BLaER1 treated with 17β-estradiol and CSF1 and Interleukin-3, amounts not matched to agents 10 nM and 100 nM (cell line): Measurements from ENCODE around the gene DDX1.

Experiments used
- H3K27ac ChIP-seq, 11 experiments: shearing (Covaris generic); formaldehyde crosslinking; 2 replicates each; pipeline ENCODE4 v1.8.1; 2022
- H3K27me3 ChIP-seq, 11 experiments: shearing (Covaris generic); formaldehyde crosslinking; 2 replicates each; pipeline ENCODE4 v1.8.1; 2022
- H3K36me3 ChIP-seq, 11 experiments: shearing (Covaris generic); formaldehyde crosslinking; 2 replicates each; pipeline ENCODE4 v1.8.1; 2022
- H3K4me1 ChIP-seq, 10 experiments: shearing (Covaris generic); formaldehyde crosslinking; 2 replicates each; pipeline ENCODE4 v1.8.1; 2022
- H3K4me2 ChIP-seq, 11 experiments: shearing (Covaris generic); formaldehyde crosslinking; 2 replicates each; pipeline ENCODE4 v1.8.1; 2022
- H3K4me3 ChIP-seq, 10 experiments: shearing (Covaris generic); formaldehyde crosslinking; 2 replicates each; pipeline ENCODE4 v1.8.1; 2022
- H3K9ac ChIP-seq, 11 experiments: shearing (Covaris generic); formaldehyde crosslinking; 2 replicates each; pipeline ENCODE4 v1.8.1; 2022
- H3K9me3 ChIP-seq, 11 experiments: shearing (Covaris generic); formaldehyde crosslinking; replicated peaks in 1 of 11; 2 replicates each; pipeline ENCODE4 v1.8.1; 2022
- H4K20me1 ChIP-seq, 11 experiments: shearing (Covaris generic); formaldehyde crosslinking; 2 replicates each; pipeline ENCODE4 v1.8.1; 2022
- Cebpa-rat ChIP-seq, 11 experiments: shearing (Covaris generic); IDR thresholded peaks; 2 replicates each; pipeline ENCODE4 v1.8.1; 2022

DDX1 gene

GRCh38 chr2:15648593-15649525 lies 57.2 kb downstream of the DDX1 start:
- Histone ChIP-seq H3K27me3 (no peaks in the 10 kb centered on the region), H3K4me1 (peaks cover 0 to 29% (median 16%) of the 10 kb centered on the region in 10 experiments; a peak in 16 of 20 replicates), H3K36me3 (no peaks in the 10 kb centered on the region), H3K27ac (no peak overlapping the region), H3K4me3 (no peak overlapping the region), H4K20me1 (no peaks in the 10 kb centered on the region), H3K9ac (no peak overlapping the region), H3K4me2 (peak overlapping the region in 6 of 11 experiments; percentile 42 to 75 (median 68); a peak in 11 of 22 replicates), H3K9me3 (no peaks in the 10 kb centered on the region)
- no peak for TF ChIP-seq Cebpa-rat (IDR thresholded peaks at IDR 0.05)

- Histone ChIP-seq H3K4me1 (peaks cover 0 to 29% (median 16%) of the 10 kb centered on the region in 10 experiments; a peak in 16 of 20 replicates), H3K9ac (no peak overlapping the region), H3K27me3 (no peaks in the 10 kb centered on the region), H3K9me3 (no peaks in the 10 kb centered on the region), H3K27ac (no peak overlapping the region), H3K4me2 (peak overlapping the region in 10 of 11 experiments; percentile 15 to 75 (median 60); a peak in 17 of 22 replicates), H3K36me3 (no peaks in the 10 kb centered on the region), H4K20me1 (no peaks in the 10 kb centered on the region), H3K4me3 (no peak overlapping the region)
- TF ChIP-seq Cebpa-rat (IDR thresholded peaks at IDR 0.05) = no peak
Observed at GRCh38 chr2:15649561-15650255, 58.0 kb downstream of the DDX1 start.

GRCh38 chr2:15650616-15651366 lies 59.1 kb downstream of the DDX1 start:
- Histone ChIP-seq H3K4me1 (peaks cover 0 to 29% (median 16%) of the 10 kb centered on the region in 10 experiments; a peak in 16 of 20 replicates), H3K27ac (no peak overlapping the region), H3K9me3 (no peaks in the 10 kb centered on the region), H3K4me3 (no peak overlapping the region), H3K9ac (no peak overlapping the region), H3K36me3 (no peaks in the 10 kb centered on the region), H4K20me1 (no peaks in the 10 kb centered on the region), H3K27me3 (no peaks in the 10 kb centered on the region), H3K4me2 (peak overlapping the region in 8 of 11 experiments; percentile 42 to 75 (median 68); a peak in 13 of 22 replicates)
- no peak for TF ChIP-seq Cebpa-rat (IDR thresholded peaks at IDR 0.05)

GRCh38 chr2:15651367-15651727 lies 59.7 kb downstream of the DDX1 start:
- Histone ChIP-seq H3K9ac (no peak overlapping the region), H3K36me3 (no peaks in the 10 kb centered on the region), H3K27ac (no peak overlapping the region), H3K9me3 (no peaks in the 10 kb centered on the region), H3K27me3 (no peaks in the 10 kb centered on the region), H3K4me1 (peaks cover 0 to 29% (median 16%) of the 10 kb centered on the region in 10 experiments; a peak in 16 of 20 replicates), H4K20me1 (no peaks in the 10 kb centered on the region), H3K4me2 (0 out of 22 replicates have a peak overlapping the region, but pooled peaks of 1 of the 11 experiments have one; percentile 74), H3K4me3 (no peak overlapping the region)
- no peak for TF ChIP-seq Cebpa-rat (IDR thresholded peaks at IDR 0.05)

GRCh38 chr2:15652252-15652651 lies 60.6 kb downstream of the DDX1 start:
- Histone ChIP-seq H3K36me3 (no peaks in the 10 kb centered on the region), H3K9ac (no peak overlapping the region), H3K9me3 (no peaks in the 10 kb centered on the region), H3K27me3 (no peaks in the 10 kb centered on the region), H4K20me1 (no peaks in the 10 kb centered on the region), H3K4me1 (peaks cover 2 to 29% (median 16%) of the 10 kb centered on the region in 10 experiments; a peak in 17 of 20 replicates), H3K27ac (no peak overlapping the region), H3K4me2 (no peak overlapping the region), H3K4me3 (no peak overlapping the region)
- TF ChIP-seq Cebpa-rat (IDR thresholded peaks at IDR 0.05) = no peak

GRCh38 chr2:15652801-15653200 lies 61.1 kb downstream of the DDX1 start:
- Histone ChIP-seq H3K9me3 (no peaks in the 10 kb centered on the region), H3K4me2 (no peak overlapping the region), H3K27me3 (no peaks in the 10 kb centered on the region), H3K4me3 (no peak overlapping the region), H3K4me1 (peaks cover 7 to 29% (median 16%) of the 10 kb centered on the region in 10 experiments; a peak in 18 of 20 replicates), H3K9ac (no peak overlapping the region), H4K20me1 (no peaks in the 10 kb centered on the region), H3K36me3 (no peaks in the 10 kb centered on the region), H3K27ac (no peak overlapping the region)
- no peak for TF ChIP-seq Cebpa-rat (IDR thresholded peaks at IDR 0.05)

- H3K9ac ChIP-seq = no peak overlapping the region
- no peaks in the 10 kb centered on the region for H3K27me3 ChIP-seq
- H3K27ac ChIP-seq = no peak overlapping the region
- no peak for TF ChIP-seq Cebpa-rat (IDR thresholded peaks at IDR 0.05)
- peaks cover 9 to 24% (median 16%) of the 10 kb centered on the region in 10 experiments; a peak in 18 of 20 replicates for H3K4me1 ChIP-seq
- no peaks in the 10 kb centered on the region for H3K36me3 ChIP-seq
- peaks cover 0 to 6% (median 0%) of the 10 kb centered on the region in 11 experiments; a peak in 1 of 22 replicates for H3K9me3 ChIP-seq
- no peak overlapping the region for H3K4me2 ChIP-seq
- H3K4me3 ChIP-seq = no peak overlapping the region
- no peaks in the 10 kb centered on the region for H4K20me1 ChIP-seq
Observed at GRCh38 chr2:15653806-15654726, 62.4 kb downstream of the DDX1 start.

- H3K36me3 ChIP-seq = no peaks in the 10 kb centered on the region
- no peak for TF ChIP-seq Cebpa-rat (IDR thresholded peaks at IDR 0.05)
- peaks cover 0 to 8% (median 0%) of the 10 kb centered on the region in 11 experiments; a peak in 1 of 22 replicates for H3K9me3 ChIP-seq
- no peak overlapping the region for H3K9ac ChIP-seq
- no peaks in the 10 kb centered on the region for H3K27me3 ChIP-seq
- no peak overlapping the region for H3K4me3 ChIP-seq
- H3K4me1 ChIP-seq = peaks cover 7 to 18% (median 12%) of the 10 kb centered on the region in 10 experiments; a peak in 18 of 20 replicates
- H3K27ac ChIP-seq = no peak overlapping the region
- H3K4me2 ChIP-seq = no peak overlapping the region
- no peaks in the 10 kb centered on the region for H4K20me1 ChIP-seq
Observed at GRCh38 chr2:15654727-15655073, 63.0 kb downstream of the DDX1 start.
